H1 (cell line): Measurements from ENCODE around the gene PLA2G4E. TPM values are rescaled to one million over a fixed set of nuclear protein-coding genes. Genes with fewer than 3 reads are reported as not detected.
A peak's percentile ranks its signal among the peaks of the same experiment; 100 is the strongest.

Experiments
- CTCF ChIA-PET: fragments of 300-600 bp; sonication (Branson Sonifier 250); formaldehyde crosslinking; loops from one replicate; lab custom pipeline; 2021; ENCODE audit not compliant: partially characterized antibody; lab: Charles Lee
- POLR2A ChIA-PET: fragments of 300-600 bp; sonication (Branson Sonifier 250); formaldehyde crosslinking; loops from one replicate; lab custom pipeline; 2021; ENCODE audit warnings: inconsistent platforms; ENCODE audit not compliant: partially characterized antibody; lab: Charles Lee
- DNase-seq, 2 experiments: peaks; one replicate each; pipeline versions ENCODE4 v3.0.0 to v3.0.0-alpha.2; 2010 to 2022; ENCODE audit warnings: low spot score in 2 of 2, low read depth in 1 of 2, mixed read lengths in 1 of 2
- FAIRE-seq: peaks from 2 replicates; lab custom pipeline; 2011; peaks lifted over from hg19 to GRCh38; lab: Jason Lieb, UNC
- H2AFZ ChIP-seq: 2 replicates; pipeline ENCODE4 v1.8.1; 2012; ENCODE audit warnings: low read length, inconsistent platforms
- H2AK5ac ChIP-seq: 2 replicates; pipeline ENCODE4 v1.6.1; 2013; ENCODE audit warnings: low read depth, low read length
- H2BK120ac ChIP-seq: replicated peaks from 2 replicates; pipeline ENCODE3; 2013; ENCODE audit warnings: low read depth, low read length, inconsistent platforms
- H2BK12ac ChIP-seq: 2 replicates; pipeline ENCODE4 v1.6.1; 2013; ENCODE audit warnings: low read depth, low read length
- H2BK15ac ChIP-seq: 2 replicates; pipeline ENCODE4 v1.6.1; 2013; ENCODE audit warnings: low read length
- H2BK20ac ChIP-seq: 2 replicates; pipeline ENCODE4 v1.6.1; 2013; ENCODE audit warnings: low read length
- H2BK5ac ChIP-seq: 2 replicates; pipeline ENCODE4 v1.6.1; 2013; ENCODE audit warnings: low read depth, low read length
- H3K14ac ChIP-seq: 2 replicates; pipeline ENCODE4 v1.6.1; 2013; ENCODE audit warnings: inconsistent platforms; ENCODE audit not compliant: insufficient read length
- H3K18ac ChIP-seq: 2 replicates; pipeline ENCODE4 v1.6.1; 2013; ENCODE audit warnings: low read length; ENCODE audit errors: extremely low read depth
- H3K23ac ChIP-seq: 2 replicates; pipeline ENCODE4 v1.6.1; 2013; ENCODE audit warnings: inconsistent platforms; ENCODE audit not compliant: insufficient read length
- H3K23me2 ChIP-seq: 2 replicates; pipeline ENCODE4 v1.6.1; 2013; ENCODE audit warnings: low read depth, low read length
- H3K27ac ChIP-seq: 2 replicates; pipeline ENCODE4 v1.6.1; 2011; ENCODE audit warnings: low read depth, low read length, inconsistent platforms
- H3K27me3 ChIP-seq, 4 experiments: replicated peaks in 1 of 4; 1 replicate in 1 of 4; 2 replicates in 3 of 4; pipeline versions ENCODE4 v1.6.1 to v1.8.1; 2011 to 2013; ENCODE audit warnings: low read length in 3 of 4, mild to moderate bottlenecking in 3 of 4, inconsistent platforms in 2 of 4, mixed read lengths in 2 of 4, moderate library complexity in 1 of 4; ENCODE audit not compliant: control insufficient read depth in 3 of 4, insufficient read depth in 3 of 4; ENCODE audit errors: extremely low read depth in 1 of 4
- H3K36me3 ChIP-seq, 4 experiments: 2 replicates each; pipeline versions ENCODE4 v1.6.1 to v1.8.1; 2011 to 2013; ENCODE audit warnings: mild to moderate bottlenecking in 4 of 4, low read length in 3 of 4, moderate library complexity in 2 of 4, control low read depth in 1 of 4, inconsistent platforms in 1 of 4; ENCODE audit not compliant: insufficient read depth in 4 of 4, control insufficient read depth in 2 of 4
- H3K4ac ChIP-seq: replicated peaks from 2 replicates; pipeline ENCODE3; 2013; ENCODE audit warnings: low read length, low read depth, mixed read lengths, inconsistent platforms; ENCODE audit not compliant: insufficient read length
- H3K4me1 ChIP-seq, 4 experiments: replicated peaks in 1 of 4; 1 replicate in 1 of 4; 2 replicates in 3 of 4; pipeline versions ENCODE4 v1.6.1 to v1.8.1; 2011 to 2013; ENCODE audit warnings: low read length in 3 of 4, inconsistent platforms in 2 of 4, mixed read lengths in 1 of 4; ENCODE audit not compliant: insufficient read depth in 4 of 4, control insufficient read depth in 3 of 4
- H3K4me2 ChIP-seq, 2 experiments: 2 replicates each; pipeline versions ENCODE4 v1.6.1 to v1.8.1; 2011 to 2013; ENCODE audit warnings: low read depth in 2 of 2, low read length in 2 of 2, control low read depth in 1 of 2, inconsistent platforms in 1 of 2, mild to moderate bottlenecking in 1 of 2; ENCODE audit not compliant: insufficient read depth in 1 of 2
- H3K4me3 ChIP-seq, 4 experiments: fragments of 200-600, 300-600 bp in 1 of 4; sonication (generic), shearing (Covaris generic), sonication (Bioruptor Twin) in 1 of 4; 2 replicates each; pipeline versions ENCODE4 v1.5.1 to v1.8.1; 2011 to 2016; ENCODE audit warnings: low read length in 4 of 4, low read depth in 3 of 4, control low read depth in 2 of 4, inconsistent platforms in 2 of 4, mild to moderate bottlenecking in 2 of 4, mixed read lengths in 1 of 4, moderate library complexity in 1 of 4; ENCODE audit not compliant: insufficient read depth in 2 of 4; ENCODE audit errors: extremely low read depth in 1 of 4
- H3K56ac ChIP-seq: replicated peaks from 2 replicates; pipeline ENCODE3; 2013; ENCODE audit warnings: low read depth, mild to moderate bottlenecking, mixed read lengths, low read length, inconsistent platforms; ENCODE audit not compliant: insufficient read length
- H3K79me1 ChIP-seq: 2 replicates; pipeline ENCODE4 v1.6.1; 2013; ENCODE audit warnings: low read depth, low read length, control low read depth
- H3K79me2 ChIP-seq, 2 experiments: 2 replicates each; pipeline versions ENCODE4 v1.6.1 to v1.8.1; 2012 to 2013; ENCODE audit warnings: low read length in 2 of 2, mild to moderate bottlenecking in 2 of 2, inconsistent platforms in 1 of 2; ENCODE audit not compliant: insufficient read depth in 2 of 2, control insufficient read depth in 1 of 2
- H3K9ac ChIP-seq, 4 experiments: replicated peaks in 1 of 4; 1 replicate in 1 of 4; 2 replicates in 3 of 4; pipeline versions ENCODE4 v1.6.1 to v1.8.1; 2011 to 2013; ENCODE audit warnings: low read depth in 3 of 4, low read length in 3 of 4, control low read depth in 2 of 4, mild to moderate bottlenecking in 2 of 4, moderate library complexity in 2 of 4, inconsistent platforms in 1 of 4; ENCODE audit errors: extremely low read depth in 1 of 4
- H3K9me3 ChIP-seq, 2 experiments: 2 replicates each; pipeline versions ENCODE4 v1.6.1 to v1.8.1; 2012 to 2013; ENCODE audit warnings: mild to moderate bottlenecking in 2 of 2, moderate library complexity in 2 of 2, control low read depth in 1 of 2, inconsistent platforms in 1 of 2, low read depth in 1 of 2, low read length in 1 of 2, mixed read lengths in 1 of 2; ENCODE audit not compliant: insufficient read depth in 2 of 2
- H4K20me1 ChIP-seq, 2 experiments: replicated peaks in 1 of 2; 2 replicates each; pipeline versions ENCODE3 to v1.8.1; 2011 to 2013; ENCODE audit warnings: inconsistent platforms in 2 of 2, low read length in 2 of 2, mild to moderate bottlenecking in 1 of 2; ENCODE audit not compliant: insufficient read depth in 2 of 2, control insufficient read depth in 1 of 2
- H4K5ac ChIP-seq: 2 replicates; pipeline ENCODE4 v1.6.1; 2013; ENCODE audit warnings: low read length, low read depth, mixed read lengths, inconsistent platforms; ENCODE audit not compliant: insufficient read length
- H4K8ac ChIP-seq: 2 replicates; pipeline ENCODE4 v1.8.0; 2013; ENCODE audit warnings: mild to moderate bottlenecking, moderate library complexity, low read length, inconsistent platforms; ENCODE audit not compliant: insufficient read depth; ENCODE audit errors: extremely low read depth
- H4K91ac ChIP-seq: replicated peaks from 2 replicates; pipeline ENCODE3; 2013; ENCODE audit warnings: low read length, mixed read lengths, inconsistent platforms; ENCODE audit not compliant: insufficient read length
- ASH2L ChIP-seq: fragments of 200-600, 300-600 bp; sonication (generic); IDR thresholded peaks from one replicate; pipeline ENCODE4 v1.7.1; 2017; ENCODE audit warnings: low read length
- BCL11A ChIP-seq, 2 experiments: IDR thresholded peaks; one replicate each; pipeline ENCODE4 v1.6.1; 2011; ENCODE audit warnings: low read depth in 2 of 2, low read length in 2 of 2, mild to moderate bottlenecking in 2 of 2
- BRCA1 ChIP-seq: IDR thresholded peaks from 2 replicates; pipeline ENCODE4 v1.6.1; 2012; ENCODE audit warnings: low read depth, low read length, improper control_type of control experiment
- HDAC2 ChIP-seq, 2 experiments: fragments of 300-600 bp in 1 of 2; sonication (generic) in 1 of 2; IDR thresholded peaks; 2 replicates each; pipeline ENCODE4 v1.6.1; 2011 to 2012; ENCODE audit warnings: low read depth in 2 of 2, low read length in 2 of 2, mild to moderate bottlenecking in 2 of 2, moderate library complexity in 2 of 2, borderline replicate concordance in 1 of 2, inconsistent platforms in 1 of 2
- KDM1A ChIP-seq: fragments of 200-600, 300-600 bp; sonication (generic); IDR thresholded peaks from 2 replicates; pipeline ENCODE4 v1.7.1; 2016; ENCODE audit warnings: mild to moderate bottlenecking, low read length, borderline replicate concordance
- KDM5A ChIP-seq: fragments of 200-600 bp; IDR thresholded peaks from 2 replicates; pipeline ENCODE4 v1.7.1; 2012; ENCODE audit warnings: mild to moderate bottlenecking, low read length, inconsistent platforms, mixed read lengths
- RXRA ChIP-seq: IDR thresholded peaks from 2 replicates; pipeline ENCODE4 v1.6.1; 2011; ENCODE audit warnings: low read depth, mild to moderate bottlenecking, low read length, moderate library complexity; ENCODE audit not compliant: insufficient read depth
- SP1 ChIP-seq: IDR thresholded peaks from 2 replicates; pipeline ENCODE4 v1.6.1; 2011; ENCODE audit warnings: low read depth, low read length
- SP2 ChIP-seq: IDR thresholded peaks from 2 replicates; pipeline ENCODE4 v1.6.1; 2012; ENCODE audit warnings: mild to moderate bottlenecking, low read length, inconsistent platforms
- SRF ChIP-seq: IDR thresholded peaks from 2 replicates; pipeline ENCODE4 v1.6.1; 2011; ENCODE audit warnings: mild to moderate bottlenecking, low read depth, low read length, moderate library complexity
- TBP ChIP-seq: IDR thresholded peaks from 2 replicates; pipeline ENCODE4 v1.6.1; 2011; ENCODE audit warnings: low read depth, low read length, improper control_type of control experiment
- WGBS, 2 experiments: shearing (Covaris generic) in 1 of 2; methylation state at CpG; one replicate each; pipeline versions ENCODE4 v1.1.6 to v1.1.7; 2013 to 2015; ENCODE audit warnings: low lambda C conversion rate in 2 of 2, mixed read lengths in 2 of 2, inconsistent platforms in 1 of 2, low coverage in 1 of 2, missing lambda C conversion rate in 1 of 2; ENCODE audit not compliant: insufficient replicate concordance in 2 of 2, insufficient coverage in 1 of 2, insufficient read length in 1 of 2; ENCODE audit errors: extremely low coverage in 1 of 2, missing lambda C conversion rate in 1 of 2; 5-methylcytosine and 5-hydroxymethylcytosine counted together
- polyA plus RNA-seq, 7 experiments: library from polyadenylated mRNA; depleted of rRNA in 3 of 7; stranded (reverse) in 5 of 7; unstranded in 2 of 7; fragments of >200 nt in 5 of 7; fragments of 200-250 nt in 2 of 7; gene quantifications; 1 replicate in 5 of 7; 2 replicates in 1 of 7; 4 replicates in 1 of 7; pipeline versions ENCODE4 v1.2.1 to v1.2.3, GENCODE V29; 2011 to 2013; ENCODE audit warnings: missing spikeins in 2 of 7, mixed read lengths in 2 of 7
- total RNA-seq: library from RNA; stranded (reverse); fragmentation: NEBNext Ultra II Directional; extraction: Animal tissue kit (Norgen Biotek cat#: 25700); gene quantifications from 2 replicates; pipeline ENCODE4 v1.2.1, GENCODE V29; 2021
- TF ChIP-seq, protein P1 (sequence below): IDR thresholded peaks from 2 replicates; pipeline ENCODE4 v1.6.1; 2011; ENCODE audit warnings: low read length, improper control_type of control experiment

PLA2G4E gene
- total and polyA plus RNA-seq, 2 of the 8 experiments (the other 6 are each of a cell fraction or from before 2014, with no cell fraction given): 0.03 TPM; not detected in 1

DNA sequence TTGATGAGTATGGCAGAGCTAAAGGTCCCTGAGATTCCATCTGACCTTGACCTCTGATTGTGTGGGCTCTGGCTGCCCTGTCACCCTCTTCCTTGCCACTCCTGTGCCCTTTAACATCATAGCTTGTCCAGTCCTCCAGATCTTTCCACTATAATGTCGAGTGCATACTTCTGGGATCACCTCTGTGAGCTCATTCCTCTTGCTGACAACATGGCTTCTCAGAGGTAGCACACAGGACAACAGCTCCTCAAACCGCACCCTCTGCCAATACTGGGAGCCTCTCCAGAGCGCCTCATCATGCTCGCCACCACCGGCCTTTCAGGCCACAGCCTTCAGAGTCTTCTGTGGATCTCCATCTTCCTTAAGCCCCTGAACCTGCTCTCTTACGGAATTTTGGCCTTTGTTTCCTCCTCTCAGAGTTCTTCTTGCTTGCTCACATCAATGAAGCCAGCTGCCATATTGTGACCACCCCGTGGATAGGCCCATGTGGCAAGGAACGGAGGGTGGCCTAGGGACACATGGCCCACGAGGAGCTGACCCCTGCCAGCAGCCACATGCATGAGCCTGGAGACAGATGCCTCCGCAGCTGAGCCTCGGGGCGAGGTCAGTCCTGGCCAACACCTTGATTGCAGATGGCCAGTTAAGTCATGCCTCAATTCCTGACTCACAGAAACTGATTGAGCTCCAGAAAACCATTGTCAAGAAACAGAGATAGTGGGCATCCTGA, 42.4 kb upstream of the PLA2G4E start:
- H3K27ac ChIP-seq: no peak overlapping the region
- H3K4me1 ChIP-seq: peaks cover 0 to 2% (median 0%) of the 10 kb centered on the region in 4 experiments; a peak in 3 of 7 replicates
- no peaks in the 10 kb centered on the region for H4K20me1 ChIP-seq
- no peak overlapping the region for H4K5ac ChIP-seq
- H2BK120ac ChIP-seq: no peak overlapping the region
- no peaks in the 10 kb centered on the region for H3K36me3 ChIP-seq
- no peak overlapping the region for H3K14ac ChIP-seq
- H3K9ac ChIP-seq: no peak overlapping the region
- no peak overlapping the region for H3K4me2 ChIP-seq
- no peak for FAIRE-seq
- no peak overlapping the region for H3K4ac ChIP-seq
- H3K4me3 ChIP-seq: no peak overlapping the region
- H2BK12ac ChIP-seq: no peak overlapping the region; the same call in 1 of the 2 replicates
- no peak overlapping the region for H3K18ac ChIP-seq
- H4K91ac ChIP-seq: no peak overlapping the region
- H3K27me3 ChIP-seq: no peaks in the 10 kb centered on the region
- CTCF ChIA-PET: interaction anchor here (0.7 to 17.2 kb wide), 10 partner anchors 11 to 582 kb away, joined by 3 to 425 read pairs (median 6); partner anchors contain the start of gene PLA2G4D
- H2BK20ac ChIP-seq: no peak overlapping the region
- peak overlapping the region; percentile 36; the same call in 1 of the 2 replicates for H2BK15ac ChIP-seq
- H2AFZ ChIP-seq: no peak overlapping the region
- H3K9me3 ChIP-seq: no peaks in the 10 kb centered on the region
- no peaks in the 10 kb centered on the region for H3K79me2 ChIP-seq
- H2AK5ac ChIP-seq: no peak overlapping the region
- no peaks in the 10 kb centered on the region for H3K23me2 ChIP-seq
- DNase-seq: no peak
- WGBS, 2 experiments: 86% methylated on average over 12 of the region's 12 CpGs; no CpG with 5 or more reads in 1 of the 2 experiments
- H3K79me1 ChIP-seq: no peaks in the 10 kb centered on the region
- H2BK5ac ChIP-seq: no peak overlapping the region; the same call in 1 of the 2 replicates
- POLR2A ChIA-PET: interaction anchor here (1.3 kb wide), 1 partner anchor 68 kb away, joined by 3 read pairs; no protein-coding TSS in a partner anchor
- H4K8ac ChIP-seq: no peak overlapping the region
- no peak overlapping the region for H3K23ac ChIP-seq
- H3K56ac ChIP-seq: no peak overlapping the region
- TF ChIP-seq SP1: no peak
- no peak for TF ChIP-seq RXRA
- TF ChIP-seq, protein P1, sequence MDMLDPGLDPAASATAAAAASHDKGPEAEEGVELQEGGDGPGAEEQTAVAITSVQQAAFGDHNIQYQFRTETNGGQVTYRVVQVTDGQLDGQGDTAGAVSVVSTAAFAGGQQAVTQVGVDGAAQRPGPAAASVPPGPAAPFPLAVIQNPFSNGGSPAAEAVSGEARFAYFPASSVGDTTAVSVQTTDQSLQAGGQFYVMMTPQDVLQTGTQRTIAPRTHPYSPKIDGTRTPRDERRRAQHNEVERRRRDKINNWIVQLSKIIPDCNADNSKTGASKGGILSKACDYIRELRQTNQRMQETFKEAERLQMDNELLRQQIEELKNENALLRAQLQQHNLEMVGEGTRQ: no peak
- TF ChIP-seq BCL11A (IDR thresholded peaks at IDR 0.05; ENCODE audit: low read depth in 2 of 2, low read length in 2 of 2): no peak
- TF ChIP-seq KDM5A: no peak
- TF ChIP-seq SRF: no peak
- no peak for TF ChIP-seq HDAC2 (IDR thresholded peaks at IDR 0.05; ENCODE audit: borderline replicate concordance in 1 of 2, low read depth in 2 of 2, low read length in 2 of 2)
- TF ChIP-seq BRCA1: no peak
- TF ChIP-seq KDM1A: no peak
- TF ChIP-seq SP2: no peak
- TF ChIP-seq TBP: no peak
- no peak for TF ChIP-seq ASH2L
